ENCODE data around the gene DKC1.
A peak's percentile ranks its signal among the peaks of the same experiment; 100 is the strongest.
"Not testable (repeated sequence)": the region's sequence is repeated elsewhere in the genome, so short reads cannot be mapped to it uniquely, and the experiment has no call there.

DKC1 gene

DNA sequence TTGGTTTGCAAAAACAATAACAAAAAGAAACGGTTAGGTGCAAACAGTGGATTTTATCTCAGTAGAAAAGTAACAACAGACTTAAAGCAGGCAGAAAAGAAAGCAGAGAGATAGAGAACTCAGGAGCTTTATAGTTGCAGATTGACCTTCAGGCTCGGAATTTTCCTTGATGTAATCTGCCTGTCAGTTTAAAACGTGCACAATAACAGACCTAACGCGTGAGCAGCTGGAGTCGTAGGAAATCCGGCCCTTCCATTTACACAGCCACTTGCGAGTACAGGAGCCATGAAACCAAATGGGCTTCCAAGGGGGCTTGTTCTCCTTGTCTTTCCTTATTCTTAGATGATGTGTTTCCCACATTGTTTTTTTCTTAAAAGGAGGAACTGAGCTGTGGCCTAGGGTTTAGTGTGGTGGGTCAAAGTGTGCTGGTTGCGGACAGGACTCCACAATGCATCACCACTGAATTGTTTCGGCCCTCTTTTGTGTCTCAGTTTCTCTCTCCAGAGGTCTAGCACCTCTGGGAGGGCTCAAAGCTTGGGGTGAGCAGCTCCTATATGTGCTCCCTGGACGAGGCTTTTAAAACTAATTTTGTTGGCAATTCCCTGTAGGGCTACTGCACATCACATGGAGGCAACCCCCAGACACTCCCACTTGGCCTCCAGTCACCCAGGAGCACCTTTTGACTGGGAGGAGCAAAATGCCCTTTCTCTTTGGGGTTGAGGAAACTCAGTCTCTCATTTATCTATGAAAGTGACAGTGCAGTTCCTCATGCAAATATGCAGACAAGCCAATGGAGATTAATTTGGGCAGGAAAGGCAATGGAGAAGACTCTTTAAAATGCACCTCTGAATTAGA is 56.5 kb downstream of the DKC1 start:
- peaks cover 7% of the 10 kb centered on the region for H3K27me3 ChIP-seq (ENCODE audit: insufficient read depth, low read depth, severe bottlenecking)

DNA sequence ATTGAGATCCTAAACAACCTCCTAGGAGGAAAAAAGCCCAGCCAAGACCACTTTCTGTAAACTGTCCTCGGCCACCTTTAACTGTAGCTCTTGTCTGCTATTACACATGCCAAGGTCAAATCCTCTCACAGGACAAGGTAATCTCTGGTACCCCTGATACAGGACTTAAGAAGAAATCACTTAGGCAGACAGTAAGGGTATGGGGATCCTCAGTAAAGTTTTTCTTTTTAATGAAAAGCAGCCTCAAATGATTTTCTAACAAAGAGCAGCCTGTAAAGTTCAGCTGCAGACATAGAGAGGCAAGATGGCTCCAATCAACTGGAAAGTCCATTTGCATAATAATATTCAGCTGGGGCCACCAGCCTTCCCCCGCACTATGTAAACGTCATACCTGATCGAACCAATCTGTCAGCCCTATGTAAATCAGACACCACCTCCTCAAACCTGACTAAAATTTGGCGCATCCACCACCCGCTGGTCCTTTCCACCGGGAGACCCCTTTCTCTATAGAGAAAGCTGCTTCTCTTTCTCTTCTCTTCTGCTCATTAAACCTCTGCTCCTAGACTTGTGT is 57.2 kb downstream of the DKC1 start:
- DNase-seq = no peak
- Histone ChIP-seq H3K9me3 (ENCODE audit: severe bottlenecking) (peaks cover 4% of the 10 kb centered on the region), H3K4me3 (ENCODE audit: low read depth, low read length) (no peak overlapping the region), H3K36me3 (no peaks in the 10 kb centered on the region), H3K27me3 (ENCODE audit: insufficient read depth, low read depth, severe bottlenecking) (peaks cover 5% of the 10 kb centered on the region), H3K27ac (no peak overlapping the region)
- TF ChIP-seq, protein P1, sequence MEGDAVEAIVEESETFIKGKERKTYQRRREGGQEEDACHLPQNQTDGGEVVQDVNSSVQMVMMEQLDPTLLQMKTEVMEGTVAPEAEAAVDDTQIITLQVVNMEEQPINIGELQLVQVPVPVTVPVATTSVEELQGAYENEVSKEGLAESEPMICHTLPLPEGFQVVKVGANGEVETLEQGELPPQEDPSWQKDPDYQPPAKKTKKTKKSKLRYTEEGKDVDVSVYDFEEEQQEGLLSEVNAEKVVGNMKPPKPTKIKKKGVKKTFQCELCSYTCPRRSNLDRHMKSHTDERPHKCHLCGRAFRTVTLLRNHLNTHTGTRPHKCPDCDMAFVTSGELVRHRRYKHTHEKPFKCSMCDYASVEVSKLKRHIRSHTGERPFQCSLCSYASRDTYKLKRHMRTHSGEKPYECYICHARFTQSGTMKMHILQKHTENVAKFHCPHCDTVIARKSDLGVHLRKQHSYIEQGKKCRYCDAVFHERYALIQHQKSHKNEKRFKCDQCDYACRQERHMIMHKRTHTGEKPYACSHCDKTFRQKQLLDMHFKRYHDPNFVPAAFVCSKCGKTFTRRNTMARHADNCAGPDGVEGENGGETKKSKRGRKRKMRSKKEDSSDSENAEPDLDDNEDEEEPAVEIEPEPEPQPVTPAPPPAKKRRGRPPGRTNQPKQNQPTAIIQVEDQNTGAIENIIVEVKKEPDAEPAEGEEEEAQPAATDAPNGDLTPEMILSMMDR (IDR thresholded peaks at IDR 0.05; ENCODE audit: low read depth, low read length) = no peak

More for the DNA sequence above, 56.5 kb downstream of the DKC1 start:
- no peak overlapping the region for H3K27ac ChIP-seq
- DNase-seq = peak; percentile 30
- no peak overlapping the region for H3K4me3 ChIP-seq (ENCODE audit: low read depth, low read length)
- peaks cover 4% of the 10 kb centered on the region for H3K9me3 ChIP-seq (ENCODE audit: severe bottlenecking)
- H3K36me3 ChIP-seq = no peaks in the 10 kb centered on the region
- TF ChIP-seq, protein P1 (IDR thresholded peaks at IDR 0.05; ENCODE audit: low read depth, low read length) = no peak

DNA sequence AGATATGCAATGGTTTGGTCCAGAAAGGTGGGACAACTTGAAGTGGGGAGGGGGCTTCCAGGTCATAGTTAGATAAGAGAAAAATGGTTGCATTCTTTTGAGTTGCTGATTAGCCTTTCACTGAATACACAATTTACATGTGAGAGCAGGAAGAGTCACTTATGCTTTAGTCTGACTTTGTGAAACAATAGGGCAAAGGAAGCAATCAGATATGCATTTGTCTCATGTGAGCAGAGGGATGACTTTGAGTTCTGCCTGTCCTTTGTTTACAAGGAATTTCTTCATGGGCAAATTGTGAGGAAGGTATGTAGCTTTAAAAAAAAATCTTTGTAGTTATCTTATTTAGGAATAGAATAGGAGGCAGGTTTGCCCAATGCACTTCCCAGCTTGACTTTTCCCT is 58.9 kb downstream of the DKC1 start:
- no peak for DNase-seq
- Histone ChIP-seq H3K27me3 (ENCODE audit: insufficient read depth, low read depth, severe bottlenecking) (peaks cover 5% of the 10 kb centered on the region), H3K27ac (no peak overlapping the region), H3K9me3 (ENCODE audit: severe bottlenecking) (peaks cover 4% of the 10 kb centered on the region), H3K4me3 (ENCODE audit: low read depth, low read length) (no peak overlapping the region), H3K36me3 (no peaks in the 10 kb centered on the region)
- TF ChIP-seq, protein P1 (IDR thresholded peaks at IDR 0.05; ENCODE audit: low read depth, low read length) = no peak

DNA sequence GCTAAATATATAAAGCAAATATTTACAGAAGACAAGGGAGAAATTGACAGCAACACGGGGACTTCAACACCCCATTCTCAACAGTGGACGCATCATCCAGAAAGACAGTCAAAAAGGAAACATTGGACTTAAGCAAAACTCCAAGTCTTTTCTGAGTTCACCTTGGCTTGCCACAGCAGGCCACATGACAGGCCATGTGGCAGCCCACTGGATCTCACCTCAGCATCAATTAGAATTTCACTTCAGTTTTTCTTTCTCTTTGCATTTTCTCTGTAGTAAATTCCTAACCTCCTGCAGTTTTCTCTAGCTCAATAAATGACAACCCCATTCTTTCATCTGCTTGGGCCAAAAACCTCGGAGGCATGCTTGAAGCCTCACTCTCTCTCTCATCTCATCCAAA is 59.4 kb downstream of the DKC1 start:
- no peaks in the 10 kb centered on the region for H3K36me3 ChIP-seq
- H3K27me3 ChIP-seq (ENCODE audit: insufficient read depth, low read depth, severe bottlenecking) = peaks cover 5% of the 10 kb centered on the region
- peaks cover 4% of the 10 kb centered on the region for H3K9me3 ChIP-seq (ENCODE audit: severe bottlenecking)
- H3K4me3 ChIP-seq (ENCODE audit: low read depth, low read length) = no peak overlapping the region
- TF ChIP-seq, protein P1 (IDR thresholded peaks at IDR 0.05; ENCODE audit: low read depth, low read length) = no peak
- H3K27ac ChIP-seq = no peak overlapping the region
- no peak for DNase-seq

DNA sequence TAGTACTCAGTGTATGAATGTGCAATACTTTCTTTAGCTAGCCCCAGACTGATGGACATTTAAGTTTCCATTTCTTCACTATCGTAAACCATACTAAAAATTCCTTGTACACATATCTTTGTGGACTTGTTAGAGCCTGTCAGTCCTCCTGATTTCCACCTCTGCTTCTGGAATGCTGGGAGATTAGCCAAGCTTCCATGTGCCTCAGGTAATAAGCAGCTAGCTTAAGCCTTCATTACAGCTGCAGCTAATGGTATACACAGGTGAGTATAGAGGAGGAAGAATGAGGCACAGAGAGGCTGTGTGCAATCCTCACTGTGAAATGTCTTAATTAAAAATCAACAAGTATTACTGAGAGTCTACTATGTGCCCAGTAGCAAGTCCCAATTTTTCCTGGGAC is 62.0 kb downstream of the DKC1 start:
- H3K9me3 ChIP-seq (ENCODE audit: severe bottlenecking) = no peaks in the 10 kb centered on the region
- no peaks in the 10 kb centered on the region for H3K36me3 ChIP-seq
- TF ChIP-seq, protein P1 (IDR thresholded peaks at IDR 0.05; ENCODE audit: low read depth, low read length) = no peak
- no peak for DNase-seq
- no peak overlapping the region for H3K27ac ChIP-seq
- H3K4me3 ChIP-seq (ENCODE audit: low read depth, low read length) = no peak overlapping the region
- peaks cover 5% of the 10 kb centered on the region for H3K27me3 ChIP-seq (ENCODE audit: insufficient read depth, low read depth, severe bottlenecking)

DNA sequence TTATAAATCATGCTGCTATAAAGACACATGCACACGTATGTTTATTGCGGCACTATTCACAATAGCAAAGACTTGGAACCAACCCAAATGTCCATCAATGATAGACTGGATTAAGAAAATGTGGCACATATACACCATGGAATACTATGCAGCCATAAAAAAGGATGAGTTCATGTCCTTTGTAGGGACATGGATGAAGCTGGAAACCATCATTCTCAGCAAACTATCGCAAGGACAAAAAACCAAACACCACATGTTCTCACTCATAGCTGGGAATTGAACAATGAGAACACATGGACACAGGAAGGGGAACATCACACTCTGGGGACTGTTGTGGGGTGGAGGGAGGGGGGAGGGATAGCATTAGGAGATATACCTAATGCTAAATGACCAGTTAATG is 62.9 kb downstream of the DKC1 start:
- H3K27me3 ChIP-seq (ENCODE audit: insufficient read depth, low read depth, severe bottlenecking); H3K4me3 ChIP-seq (ENCODE audit: low read depth, low read length); H3K27ac ChIP-seq; DNase-seq; H3K9me3 ChIP-seq (ENCODE audit: severe bottlenecking); H3K36me3 ChIP-seq: not testable (repeated sequence)

Measured in WERI-Rb-1 (cell line).